WI38 (cell line): ENCODE data around the gene DDX10.
"Not testable (repeated sequence)": the region's sequence is repeated elsewhere in the genome, so short reads cannot be mapped to it uniquely, and the experiment has no call there.

Experiments
- H3K4me3 ChIP-seq: 2 replicates; pipeline ENCODE4 v1.5.1; 2011; ENCODE audit warnings: low read depth, mild to moderate bottlenecking, control low read depth, low read length
- CTCF ChIP-seq: IDR thresholded peaks from 2 replicates; pipeline ENCODE4 v1.5.1; 2012; ENCODE audit warnings: low read depth, mild to moderate bottlenecking, control low read depth, low read length

Gene DDX10

GRCh38 chr11:108803776-108804175 lies 138.9 kb downstream of the DDX10 start:
- TF ChIP-seq CTCF: no peak
- no peak overlapping the region for H3K4me3 ChIP-seq

- H3K4me3 ChIP-seq: no peak overlapping the region
- TF ChIP-seq CTCF: no peak
These were observed 139.6 kb downstream of the DDX10 start for GRCh38 chr11:108804511-108804910.

- H3K4me3 ChIP-seq: no peak overlapping the region
- TF ChIP-seq CTCF: no peak
These were observed 140.2 kb downstream of the DDX10 start for GRCh38 chr11:108805030-108805429.

GRCh38 chr11:108807262-108807661 lies 142.4 kb downstream of the DDX10 start:
- TF ChIP-seq CTCF: no peak
- H3K4me3 ChIP-seq: no peak overlapping the region

GRCh38 chr11:108813086-108813485 lies 148.2 kb downstream of the DDX10 start:
- no peak overlapping the region for H3K4me3 ChIP-seq
- no peak for TF ChIP-seq CTCF

- TF ChIP-seq CTCF: no peak
- no peak overlapping the region for H3K4me3 ChIP-seq
These were observed 153.1 kb downstream of the DDX10 start for GRCh38 chr11:108817976-108818375.

- TF ChIP-seq CTCF: no peak
- no peak overlapping the region for H3K4me3 ChIP-seq
These were observed 154.1 kb downstream of the DDX10 start for GRCh38 chr11:108818971-108819370.

- TF ChIP-seq CTCF: no peak
- no peak overlapping the region for H3K4me3 ChIP-seq
These were observed 155.1 kb downstream of the DDX10 start for GRCh38 chr11:108819957-108820356.

GRCh38 chr11:108823960-108824359 lies 159.1 kb downstream of the DDX10 start:
- H3K4me3 ChIP-seq: not testable (repeated sequence)
